HG03064 (cell line): ENCODE data around the gene CHMP2A.
"Not testable (repeated sequence)": the region's sequence is repeated elsewhere in the genome, so short reads cannot be mapped to it uniquely, and the experiment has no call there.

ENCODE experiments used
- ATAC-seq: cut with Tn5 transposase; IDR thresholded peaks from one replicate; pipeline ENCODE4 v1.9.1; 2021; ENCODE audit warnings: low read depth; ENCODE audit not compliant: unreplicated experiment

Gene CHMP2A

DNA sequence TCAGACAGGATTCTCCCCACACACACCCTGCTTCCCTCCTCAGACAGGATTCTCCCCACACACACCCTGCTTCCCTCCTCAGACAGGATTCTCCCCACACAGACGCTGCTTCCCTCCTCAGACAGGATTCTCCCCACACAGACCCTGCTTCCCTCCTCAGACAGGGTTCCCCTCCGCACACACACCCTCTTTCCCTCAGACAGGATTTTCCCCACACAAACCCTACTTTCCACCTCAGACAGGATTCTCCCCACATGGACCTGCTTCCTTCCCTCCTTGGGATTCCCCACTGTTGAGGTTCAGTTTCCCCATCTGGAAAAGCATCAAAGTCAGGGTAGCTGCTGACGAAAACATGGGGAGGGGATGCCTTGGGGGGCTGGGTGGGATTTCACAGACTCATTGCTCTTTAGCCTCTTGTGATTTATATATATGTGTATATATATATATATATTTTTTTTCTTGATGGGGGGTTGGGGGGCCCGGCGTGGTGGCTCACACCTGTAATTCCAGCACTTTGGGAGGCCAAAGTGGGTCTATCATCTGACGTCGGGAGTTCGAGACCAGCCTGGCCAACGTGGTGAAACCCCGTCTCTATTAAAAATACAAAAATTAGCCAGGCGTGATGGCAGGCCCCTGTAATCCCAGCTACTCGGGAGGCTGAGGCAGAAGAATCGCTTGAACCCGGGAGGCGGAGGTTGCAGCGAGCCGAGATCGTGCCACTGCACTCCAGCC, 12.1 kb downstream of the CHMP2A start:
- ATAC-seq = not testable (repeated sequence)

DNA sequence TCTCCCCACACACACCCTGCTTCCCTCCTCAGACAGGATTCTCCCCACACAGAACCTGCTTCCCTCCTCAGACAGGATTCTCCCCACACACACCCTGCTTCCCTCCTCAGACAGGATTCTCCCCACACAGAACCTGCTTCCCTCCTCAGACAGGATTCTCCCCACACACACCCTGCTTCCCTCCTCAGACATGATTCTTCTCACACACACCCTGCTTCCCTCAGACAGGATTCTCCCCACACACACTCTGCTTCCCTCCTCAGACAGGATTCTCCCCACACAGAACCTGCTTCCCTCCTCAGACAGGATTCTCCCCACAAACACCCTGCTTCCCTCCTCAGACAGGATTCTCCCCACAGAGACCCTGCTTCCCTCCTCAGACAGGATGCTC, 15.7 kb downstream of the CHMP2A start:
- ATAC-seq = not testable (repeated sequence)

DNA sequence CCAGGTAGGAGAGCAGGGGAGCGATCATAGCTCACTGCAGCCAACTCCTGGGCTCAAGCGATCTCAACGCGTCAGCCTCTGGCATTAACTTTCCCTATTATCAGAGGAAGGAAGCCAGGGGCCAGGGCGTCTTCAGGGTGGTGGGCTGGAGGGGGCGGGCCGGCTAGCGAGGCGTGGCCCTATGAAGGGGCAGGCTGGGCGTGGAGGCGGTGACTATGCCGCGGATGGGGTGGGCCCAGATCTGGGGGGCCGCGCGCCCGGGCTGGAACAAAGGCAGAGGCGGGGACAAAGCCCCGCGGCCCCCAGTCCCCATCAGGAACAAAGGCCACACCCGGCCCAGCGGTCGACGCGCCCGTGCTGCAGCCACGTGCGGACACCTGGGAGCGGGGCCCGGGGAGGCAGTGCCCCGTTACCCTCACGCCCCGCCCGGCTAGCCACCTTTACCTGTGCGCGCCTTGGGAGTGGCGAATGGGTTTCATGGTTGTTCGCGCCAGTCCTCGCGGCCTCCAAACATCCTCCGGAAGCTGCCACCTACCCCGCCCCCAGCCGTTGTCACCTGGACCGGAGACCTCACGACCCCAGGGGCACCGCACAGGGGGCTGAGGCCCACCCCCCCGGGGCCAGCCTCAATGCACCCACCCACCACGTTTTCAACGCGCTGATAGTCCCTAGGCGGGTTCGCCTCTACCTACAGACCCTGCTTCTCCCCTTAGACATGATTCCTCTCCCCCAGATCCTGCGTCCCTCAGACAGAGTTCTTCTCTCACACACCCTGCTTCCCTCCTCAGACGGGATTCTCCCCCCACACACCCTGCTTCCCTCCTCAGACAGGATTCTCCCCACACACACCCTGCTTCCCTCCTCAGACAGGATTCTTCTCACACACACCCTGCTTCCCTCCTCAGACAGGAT, 16.4 kb downstream of the CHMP2A start:
- ATAC-seq = no peak

DNA sequence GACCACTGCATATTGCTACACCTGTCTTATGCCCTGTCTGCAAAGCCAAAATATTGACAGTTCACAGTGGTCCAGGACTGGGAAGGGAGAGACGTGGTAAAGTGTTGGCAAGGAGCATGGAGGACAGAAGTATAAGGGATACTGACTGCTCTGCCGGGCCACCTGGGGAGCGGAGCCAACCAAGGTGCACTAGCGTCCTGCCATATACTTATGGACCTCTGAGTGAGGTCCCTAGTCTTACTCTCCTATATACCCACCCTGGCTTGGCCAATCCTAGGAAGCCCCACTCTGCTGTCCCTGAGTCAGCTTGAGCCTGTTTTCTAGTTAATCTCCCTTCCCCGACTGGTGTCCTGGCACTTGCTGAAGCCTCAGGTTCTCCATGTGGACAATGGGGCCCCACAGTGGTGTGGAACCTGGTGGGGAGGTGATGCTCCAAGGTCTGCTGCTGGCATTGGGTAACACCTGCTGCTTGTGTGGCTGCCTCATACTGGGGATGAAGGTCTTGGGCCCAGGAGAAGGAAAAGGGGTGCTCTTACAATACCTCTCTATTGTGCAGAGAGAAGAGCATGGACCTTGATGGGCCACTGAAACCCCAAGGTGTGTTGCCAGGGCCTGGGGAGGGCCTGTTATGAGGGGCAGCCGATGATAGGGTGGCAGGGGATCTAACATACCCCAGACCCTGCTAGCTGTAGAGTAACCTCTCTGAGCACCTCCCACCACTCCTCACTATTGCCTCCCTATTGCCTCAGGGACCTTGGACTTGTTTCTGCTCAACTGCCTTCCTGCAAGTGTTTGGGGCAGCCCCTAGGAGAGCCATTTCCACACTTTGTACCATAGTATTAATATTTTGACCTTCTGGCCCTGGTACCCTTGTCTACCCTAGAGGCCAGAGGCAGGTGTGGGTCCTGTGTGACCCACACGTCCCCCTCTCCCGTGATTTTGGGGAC, 17.8 kb downstream of the CHMP2A start:
- ATAC-seq = no peak

DNA sequence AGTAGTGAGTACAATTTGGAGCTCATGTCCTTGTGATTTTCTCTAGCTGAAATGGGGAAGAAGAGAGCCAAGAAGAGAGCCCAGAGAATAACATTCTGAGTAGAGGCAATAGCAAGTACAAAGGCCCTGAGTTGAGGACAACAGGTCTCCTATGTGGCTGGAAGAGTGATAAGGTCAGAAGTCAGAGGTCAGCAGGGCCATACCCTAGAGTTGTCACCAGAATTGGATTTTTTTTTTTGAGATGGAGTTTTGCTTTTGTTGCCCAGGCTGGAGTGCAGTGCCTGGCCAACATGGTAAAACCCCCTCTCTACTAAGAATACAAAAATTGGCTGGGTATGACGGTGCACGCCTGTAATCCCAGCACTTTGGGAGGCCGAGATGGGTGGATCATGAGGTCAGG, 19.0 kb downstream of the CHMP2A start:
- ATAC-seq = no peak

DNA sequence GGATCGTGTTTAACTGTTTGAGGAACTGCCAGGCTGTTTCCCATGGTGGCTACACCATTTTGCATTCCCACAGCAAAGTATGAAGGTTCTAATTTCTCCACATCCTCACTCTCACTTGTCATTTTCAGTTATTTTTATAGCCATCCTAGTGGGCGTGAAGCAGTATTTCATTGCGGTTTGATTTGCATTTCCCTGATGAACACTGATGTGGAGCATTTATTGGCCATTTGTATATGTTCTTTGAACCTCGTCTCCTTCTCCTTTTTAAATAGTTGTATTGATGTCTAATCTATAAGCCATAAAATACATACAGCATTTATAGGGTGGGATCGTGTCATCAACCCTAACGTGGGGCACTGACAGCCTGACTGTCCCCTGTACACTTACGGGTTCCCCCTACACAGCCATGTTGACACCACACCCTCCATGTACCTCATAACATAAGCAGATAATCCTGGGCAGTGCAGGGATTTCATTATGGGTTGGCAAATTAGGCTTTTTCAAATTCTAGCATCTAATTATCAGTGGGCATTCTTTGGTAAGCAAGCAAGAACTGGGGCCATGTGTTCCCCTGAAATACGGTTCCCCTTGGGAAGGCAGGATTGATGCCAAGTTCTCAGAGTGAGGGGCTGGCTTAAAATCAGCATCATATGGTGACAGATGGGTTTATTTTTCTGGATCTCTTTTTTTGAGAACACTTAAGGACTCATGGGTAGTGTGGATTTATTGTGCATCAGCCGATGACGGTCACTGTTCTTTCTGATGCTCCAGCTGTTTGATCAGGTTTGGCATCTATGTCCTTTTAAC, 23.7 kb downstream of the CHMP2A start:
- no peak for ATAC-seq

DNA sequence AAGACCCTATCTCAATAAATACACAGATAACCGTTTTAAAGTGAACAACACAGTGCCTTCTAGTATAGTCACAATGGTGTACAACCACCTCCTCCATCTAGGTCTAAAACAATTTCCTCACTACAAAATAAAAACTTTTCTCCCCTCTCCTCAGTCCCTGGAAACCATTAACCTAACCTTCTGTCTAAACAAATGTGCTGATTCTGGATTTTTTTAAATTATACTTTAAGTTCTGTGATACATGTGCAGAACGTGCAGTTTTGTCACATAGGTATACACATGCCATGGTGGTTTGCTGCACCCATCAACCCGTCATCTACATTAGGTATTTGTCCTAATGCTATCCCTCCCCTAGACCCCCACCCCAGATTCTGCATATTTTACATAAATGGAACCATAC, 25.5 kb downstream of the CHMP2A start:
- ATAC-seq = no peak

DNA sequence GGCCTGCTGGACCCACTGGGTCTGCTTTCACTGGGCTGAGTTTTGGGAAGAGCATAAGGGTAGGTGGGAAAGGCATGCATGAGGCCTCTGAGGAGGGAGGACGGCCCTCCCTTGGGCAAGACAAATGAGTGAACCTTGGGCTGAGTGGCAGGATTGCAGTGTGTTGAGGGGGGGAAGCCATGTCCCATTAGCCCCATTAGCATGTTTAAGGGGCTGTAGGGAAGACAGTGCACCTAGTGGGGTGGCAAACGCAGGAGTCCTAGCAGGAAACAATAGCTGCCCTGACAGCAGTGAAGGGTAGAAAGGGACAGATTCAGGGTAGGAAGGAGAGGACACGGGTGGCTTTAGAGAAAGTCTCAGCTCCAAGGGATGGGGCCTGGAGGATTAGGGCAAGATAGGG, 32.2 kb downstream of the CHMP2A start:
- ATAC-seq = no peak

DNA sequence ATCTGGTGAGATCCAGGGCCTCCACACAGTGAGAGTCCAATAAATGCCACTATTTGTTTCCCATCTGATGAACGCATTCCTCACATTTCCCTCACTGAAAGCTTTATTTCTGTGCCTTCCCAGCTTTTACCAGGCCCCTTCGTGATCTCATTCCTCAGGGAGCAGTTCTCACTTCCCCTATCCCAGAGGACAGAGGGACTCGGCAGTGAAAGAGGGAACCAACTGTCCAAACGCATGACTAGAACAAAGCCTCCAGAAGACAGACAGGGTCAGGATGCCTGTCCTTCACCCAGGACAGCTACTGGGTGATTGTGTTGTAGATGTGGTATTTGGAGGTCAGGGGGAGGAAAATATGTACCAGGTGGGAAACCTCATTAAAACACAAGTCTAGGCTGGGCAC, 33.3 kb downstream of the CHMP2A start:
- no peak for ATAC-seq

DNA sequence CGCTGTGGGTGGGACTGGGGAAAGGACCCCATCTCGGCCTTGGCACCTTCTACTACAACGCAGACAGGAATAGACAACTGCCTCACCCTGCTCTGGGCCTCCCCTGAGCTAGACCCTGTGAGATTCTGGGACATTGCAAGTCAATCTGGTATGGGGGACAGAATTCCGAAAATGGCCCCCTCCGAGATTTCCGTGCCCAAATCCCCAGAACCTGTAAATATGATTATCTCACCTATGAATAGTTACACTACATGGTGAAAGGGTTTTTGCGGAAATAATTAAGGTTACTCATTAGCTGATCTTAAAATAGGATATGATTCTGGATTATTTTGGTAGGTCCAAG, 34.7 kb downstream of the CHMP2A start:
- ATAC-seq = no peak

DNA sequence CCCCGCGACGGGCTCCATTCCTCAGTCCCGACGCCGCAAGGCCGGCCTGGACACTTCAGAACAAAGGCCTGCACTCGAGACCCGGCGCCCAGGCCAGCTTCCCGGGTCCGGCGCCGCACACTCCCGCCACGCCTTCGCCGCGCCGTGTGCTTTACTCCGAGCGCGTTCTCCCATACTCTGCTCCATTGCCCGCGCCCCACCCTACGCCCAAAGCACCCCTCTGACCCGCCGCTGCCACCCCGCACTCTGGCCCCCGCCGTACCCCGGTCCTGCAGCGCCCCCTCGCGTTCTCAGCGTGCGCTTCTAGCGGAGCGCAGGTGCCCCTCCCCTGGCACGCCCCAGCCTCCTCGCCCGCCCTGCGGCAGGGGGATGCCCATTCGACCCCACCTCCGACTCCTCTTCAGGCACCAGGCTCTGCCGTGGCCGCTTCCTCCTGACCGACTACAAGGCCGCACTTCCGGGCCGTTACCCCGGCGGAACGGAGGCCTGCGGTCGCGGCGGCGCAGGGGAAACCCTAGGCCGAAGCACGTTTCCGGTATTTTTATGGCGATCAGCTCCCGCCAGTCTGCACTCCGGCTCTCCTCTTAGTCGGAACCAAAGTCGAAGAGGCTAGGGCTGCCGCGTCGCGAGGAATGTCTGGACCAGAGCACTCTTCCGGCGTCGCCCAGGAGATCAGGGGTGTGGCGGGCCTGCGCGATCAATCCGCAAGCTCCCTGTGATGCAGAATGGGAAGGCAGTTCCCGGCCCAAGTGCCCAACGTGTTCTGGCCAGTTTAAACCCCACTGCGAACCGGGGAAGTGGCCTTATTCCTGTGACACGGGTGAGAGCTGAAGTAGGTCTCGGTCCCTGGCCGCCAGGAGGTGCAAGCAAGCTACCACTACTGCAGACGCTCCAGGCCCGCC, 35.3 kb downstream of the CHMP2A start, which contains the start of gene ZBTB45:
Gene ZBTB45, minus strand, starts transcription at position 456 of the 902 bp plus-strand sequence. CDS start 2,137 bp downstream, outside the sequence.
- ATAC-seq = peak; percentile 68

DNA sequence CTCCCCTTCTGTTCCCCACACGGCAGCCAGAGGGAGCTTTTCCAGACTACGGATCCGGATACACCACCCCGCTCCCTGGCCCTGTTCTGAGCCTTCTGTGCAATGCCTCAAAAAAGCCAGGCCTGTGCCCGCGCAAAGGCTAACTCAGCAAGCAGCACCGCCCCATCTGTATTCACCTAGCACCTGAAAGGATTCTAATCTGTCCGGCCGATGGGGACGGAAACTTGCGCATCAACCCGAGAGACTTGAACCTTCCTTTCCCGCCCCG, 35.9 kb downstream of the CHMP2A start:
- ATAC-seq = no peak

DNA sequence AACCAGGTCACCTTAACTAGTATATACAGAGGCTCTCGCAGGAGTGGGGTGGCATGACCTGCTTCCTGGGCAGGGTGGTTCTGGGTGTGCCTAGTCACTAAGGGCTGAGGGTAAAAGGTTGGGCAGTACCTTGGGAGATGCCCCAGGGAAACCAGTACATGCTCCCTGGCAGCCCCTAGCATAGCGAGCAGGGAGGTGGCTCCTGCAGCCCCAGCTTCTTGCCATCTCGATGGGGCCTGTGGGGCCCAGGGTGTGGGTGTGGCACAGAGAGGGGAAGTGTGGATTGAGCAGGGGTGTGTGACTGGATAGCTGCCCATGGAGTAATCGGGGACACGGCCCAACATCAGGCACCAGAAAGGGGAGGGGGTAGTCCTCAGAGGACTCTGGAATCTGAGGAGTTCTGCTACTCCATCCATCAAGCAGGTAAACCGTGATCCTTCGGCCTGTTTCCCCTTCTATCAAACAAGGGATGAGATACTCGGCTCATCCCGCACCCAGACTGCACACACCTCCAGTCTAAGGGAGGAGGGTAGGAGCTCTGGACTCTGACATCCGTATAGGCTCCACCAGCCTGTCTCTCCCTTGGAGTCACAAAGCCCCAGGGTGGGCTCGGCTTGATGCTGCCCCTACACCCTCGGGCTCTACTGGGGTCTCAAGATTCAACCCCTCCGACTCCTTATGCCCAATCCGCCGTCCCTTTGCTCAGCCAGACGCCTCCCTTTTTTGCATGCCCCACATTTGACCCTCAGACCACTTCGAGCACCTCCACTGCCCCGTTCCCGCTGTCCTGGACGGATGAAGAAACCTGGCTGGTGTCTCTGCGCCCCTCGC, 36.4 kb downstream of the CHMP2A start:
- ATAC-seq = no peak

DNA sequence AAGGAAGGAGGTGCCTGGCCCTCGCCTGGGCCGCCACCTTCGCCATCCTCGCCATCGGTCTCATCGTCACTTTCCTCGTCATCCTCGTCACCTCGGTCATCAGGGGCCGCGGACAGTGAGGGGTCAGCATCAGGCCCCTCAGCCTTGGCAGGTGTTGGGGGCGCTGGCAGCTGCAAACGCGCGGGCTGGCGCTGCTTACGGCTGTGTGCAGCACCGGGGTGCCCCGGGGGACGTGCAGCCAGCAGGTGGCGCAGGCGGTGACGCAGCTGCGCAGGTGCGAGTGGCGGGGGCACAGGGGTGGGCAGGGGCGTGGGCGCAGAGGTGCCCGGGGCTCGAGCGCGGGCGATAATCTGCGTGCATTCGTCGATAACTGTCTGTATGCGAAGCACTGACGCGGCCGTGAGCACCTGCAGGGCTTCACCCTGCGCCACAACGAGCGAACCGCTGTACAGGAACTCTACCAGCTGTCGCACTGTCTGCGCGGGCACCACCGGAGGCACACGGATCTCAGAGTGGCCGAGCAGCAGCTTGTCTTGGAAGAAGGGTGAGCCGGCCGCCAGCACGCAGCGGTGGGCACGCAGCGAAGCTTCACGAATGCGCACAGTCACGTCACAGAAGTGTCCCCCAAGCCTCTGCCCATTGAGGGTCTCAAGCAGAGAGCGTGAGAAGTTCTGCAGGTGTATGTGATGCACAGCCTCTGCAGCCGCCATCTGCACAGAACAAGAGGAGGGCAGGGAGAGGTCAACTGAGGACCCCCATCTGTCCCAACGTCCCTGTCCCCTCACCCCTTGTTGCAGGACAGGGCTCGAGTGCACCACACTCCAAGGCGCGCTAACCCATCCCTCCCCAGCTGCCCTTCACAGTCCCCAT, 37.7 kb downstream of the CHMP2A start:
- ATAC-seq = no peak

DNA sequence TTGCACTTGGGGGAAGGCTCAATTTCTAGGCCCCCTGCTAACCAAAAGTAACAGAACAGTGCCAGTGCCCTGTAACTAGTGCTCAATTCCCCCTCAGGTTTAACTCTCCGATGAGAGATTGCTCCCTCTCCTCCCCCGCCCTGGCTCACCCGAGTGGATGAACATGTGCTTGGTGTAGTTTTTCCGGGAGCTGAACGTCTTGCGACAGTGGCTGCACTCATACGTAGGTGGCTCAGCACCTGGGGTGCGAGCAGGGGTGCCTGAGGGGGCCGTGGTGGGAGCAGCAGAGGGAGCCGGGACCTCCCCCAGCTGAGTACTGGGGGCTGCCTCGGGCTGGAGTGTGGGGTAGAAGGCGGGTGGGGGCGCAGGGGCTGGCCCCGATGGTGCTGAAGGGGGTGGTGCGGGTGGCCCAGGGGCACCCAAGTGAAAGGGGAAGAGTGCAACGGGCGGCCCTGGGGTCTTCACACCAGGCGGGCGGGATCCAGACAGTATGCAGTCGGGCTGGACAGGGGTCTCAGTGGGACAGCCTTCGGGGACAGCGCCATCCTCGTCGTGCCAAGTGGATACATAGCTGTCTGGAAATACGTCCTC, 38.6 kb downstream of the CHMP2A start:
- ATAC-seq = no peak

DNA sequence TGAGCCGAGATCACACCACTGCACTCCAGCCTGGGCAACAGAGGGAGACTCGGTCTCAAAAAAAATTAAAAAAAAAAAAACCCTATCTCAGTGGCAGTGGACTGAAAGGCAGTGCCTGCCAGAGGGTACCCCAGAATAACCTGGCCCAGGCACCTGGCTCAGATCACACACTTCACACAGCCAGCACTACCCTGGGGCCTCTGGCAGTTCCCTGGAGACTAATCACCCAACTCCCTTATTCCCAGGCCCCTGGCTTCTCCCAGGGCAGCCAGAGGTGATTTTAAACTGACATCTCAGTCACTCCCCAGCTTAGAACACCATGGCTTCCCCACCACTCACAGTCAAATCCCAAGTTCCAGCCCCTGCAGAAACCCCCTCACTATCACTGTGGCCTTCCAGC, 39.6 kb downstream of the CHMP2A start:
- ATAC-seq = no peak

DNA sequence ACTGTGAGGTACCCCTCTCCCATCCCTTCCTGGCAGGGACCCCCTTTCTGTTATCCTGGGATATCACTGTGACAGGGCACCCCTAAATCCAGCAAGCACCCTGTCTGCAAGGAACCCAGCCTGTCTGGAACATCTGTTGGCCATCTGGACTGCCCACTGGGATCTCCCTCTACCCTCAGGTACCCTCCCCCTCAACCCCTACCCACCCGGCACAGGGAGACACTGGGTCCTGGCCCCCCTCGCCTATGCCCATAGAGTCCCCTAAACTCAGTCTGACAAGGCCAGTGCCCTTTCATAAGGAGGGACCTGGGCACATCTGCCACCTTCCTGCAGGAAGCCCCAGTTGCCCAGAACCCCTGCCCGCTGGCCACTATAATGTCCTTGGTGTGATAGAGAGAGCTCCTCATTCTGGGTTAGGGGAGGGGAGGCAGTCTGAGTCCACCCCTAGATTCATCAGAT, 40.3 kb downstream of the CHMP2A start:
- no peak for ATAC-seq
